Activated naive CD4-positive, alpha-beta T cell treated with Interleukin-2 at 50 U/mL for 16 hours (primary cell): ENCODE data around the gene NKX2-1.
"Not testable (repeated sequence)": the region's sequence is repeated elsewhere in the genome, so short reads cannot be mapped to it uniquely, and the experiment has no call there.

Experiments
- DNase-seq: peaks from one replicate; pipeline ENCODE4 v3.0.0-alpha.2; 2020

NKX2-1 gene

GRCh38 chr14:36519431-36520321 lies at the start of gene NKX2-1:
TSS of gene NKX2-1 (minus strand) at chr14:36520232. CDS start at chr14:36520129, 103 bp downstream.
- no peak for DNase-seq

- peak; percentile 25 for DNase-seq
Observed at GRCh38 chr14:36556811-36557433, 36.9 kb upstream of the NKX2-1 start.

- DNase-seq, result no peak
Observed at GRCh38 chr14:36555998-36556743, 36.1 kb upstream of the NKX2-1 start.

GRCh38 chr14:36553656-36554260 lies 33.7 kb upstream of the NKX2-1 start:
- DNase-seq, result no peak

GRCh38 chr14:36550899-36551298 lies 30.9 kb upstream of the NKX2-1 start:
- DNase-seq, result no peak

- not testable (repeated sequence) for DNase-seq
Observed at GRCh38 chr14:36544280-36544679, 24.2 kb upstream of the NKX2-1 start.

GRCh38 chr14:36538051-36538450 lies 18.0 kb upstream of the NKX2-1 start:
- DNase-seq, result no peak

GRCh38 chr14:36529062-36529461 lies 9.0 kb upstream of the NKX2-1 start:
- DNase-seq, result no peak

- DNase-seq, result no peak
Observed at GRCh38 chr14:36525746-36526099, 5.7 kb upstream of the NKX2-1 start.

- no peak for DNase-seq
Observed at GRCh38 chr14:36524874-36525745, 5.1 kb upstream of the NKX2-1 start.

- no peak for DNase-seq
Observed at GRCh38 chr14:36524220-36524837, 4.3 kb upstream of the NKX2-1 start.

GRCh38 chr14:36522972-36523715 lies 3.1 kb upstream of the NKX2-1 start:
- no peak for DNase-seq

GRCh38 chr14:36522347-36522971 lies 2.4 kb upstream of the NKX2-1 start:
- no peak for DNase-seq

- no peak for DNase-seq
Observed at GRCh38 chr14:36521598-36522345, 1.7 kb upstream of the NKX2-1 start.

- no peak for DNase-seq
Observed at GRCh38 chr14:36520601-36521525, 831 bp upstream of the NKX2-1 start.

GRCh38 chr14:36518586-36519430 lies 1.2 kb downstream of the NKX2-1 start:
- DNase-seq, result no peak

GRCh38 chr14:36518031-36518585 lies 1.9 kb downstream of the NKX2-1 start:
- no peak for DNase-seq
